ENCODE measurements around the gene EDEM3.
"Not testable (repeated sequence)": the region's sequence is repeated elsewhere in the genome, so short reads cannot be mapped to it uniquely, and the experiment has no call there.

Gene EDEM3

DNA sequence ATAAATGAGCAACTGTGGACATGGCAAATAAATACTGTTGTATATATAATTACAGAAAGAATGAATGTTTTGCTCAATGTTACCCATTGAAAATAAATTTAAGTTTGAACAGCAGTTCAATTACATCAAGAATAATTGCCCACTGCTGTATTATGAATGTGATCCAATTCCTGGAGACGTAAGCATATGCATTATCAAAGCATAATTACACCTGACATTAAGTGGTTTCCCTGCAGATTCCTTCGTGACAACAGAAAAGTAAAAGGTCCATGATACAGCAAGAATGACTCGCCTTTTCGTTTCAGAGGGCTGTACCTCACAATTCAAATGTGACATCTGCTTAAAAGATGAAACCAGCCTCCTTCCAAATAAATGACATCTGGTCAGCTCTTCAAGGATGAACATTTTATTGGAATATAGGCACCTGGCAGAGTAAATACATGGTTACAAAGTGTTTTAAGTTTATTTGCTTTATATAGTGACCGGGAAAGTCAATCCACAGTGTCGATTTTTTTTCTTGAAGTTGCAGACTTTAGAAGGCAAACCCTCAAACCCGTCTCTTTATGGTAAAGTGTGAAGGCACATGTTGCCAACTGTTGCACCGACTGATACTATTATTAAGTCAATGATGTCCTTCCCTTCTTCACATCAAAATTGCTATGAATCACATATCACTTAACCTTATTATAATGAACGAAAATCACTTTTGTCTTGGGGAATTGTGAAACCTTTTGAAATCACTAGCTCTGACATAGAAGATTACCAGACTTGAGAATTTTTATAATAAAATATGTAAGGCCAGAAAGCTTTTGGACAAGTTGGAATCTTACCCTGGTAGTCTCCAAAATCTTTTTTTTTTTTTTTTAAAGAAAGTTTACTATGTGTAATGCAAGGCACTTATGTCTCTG is 36.2 kb upstream of the EDEM3 start:
- H3K27me3 ChIP-seq, result no peaks in the 10 kb centered on the region
- no peak overlapping the region for H3K4me3 ChIP-seq (ENCODE audit: low read depth in 1 of 2, low read length in 1 of 2)
- peaks cover 50% of the 10 kb centered on the region for H3K36me3 ChIP-seq
- peaks cover 52 to 58% of the 10 kb centered on the region in 2 experiments for H3K4me1 ChIP-seq (ENCODE audit: control insufficient read depth in 1 of 2, insufficient read depth in 1 of 2, low read depth in 1 of 2, low read length in 1 of 2)
- TF ChIP-seq, protein P1, sequence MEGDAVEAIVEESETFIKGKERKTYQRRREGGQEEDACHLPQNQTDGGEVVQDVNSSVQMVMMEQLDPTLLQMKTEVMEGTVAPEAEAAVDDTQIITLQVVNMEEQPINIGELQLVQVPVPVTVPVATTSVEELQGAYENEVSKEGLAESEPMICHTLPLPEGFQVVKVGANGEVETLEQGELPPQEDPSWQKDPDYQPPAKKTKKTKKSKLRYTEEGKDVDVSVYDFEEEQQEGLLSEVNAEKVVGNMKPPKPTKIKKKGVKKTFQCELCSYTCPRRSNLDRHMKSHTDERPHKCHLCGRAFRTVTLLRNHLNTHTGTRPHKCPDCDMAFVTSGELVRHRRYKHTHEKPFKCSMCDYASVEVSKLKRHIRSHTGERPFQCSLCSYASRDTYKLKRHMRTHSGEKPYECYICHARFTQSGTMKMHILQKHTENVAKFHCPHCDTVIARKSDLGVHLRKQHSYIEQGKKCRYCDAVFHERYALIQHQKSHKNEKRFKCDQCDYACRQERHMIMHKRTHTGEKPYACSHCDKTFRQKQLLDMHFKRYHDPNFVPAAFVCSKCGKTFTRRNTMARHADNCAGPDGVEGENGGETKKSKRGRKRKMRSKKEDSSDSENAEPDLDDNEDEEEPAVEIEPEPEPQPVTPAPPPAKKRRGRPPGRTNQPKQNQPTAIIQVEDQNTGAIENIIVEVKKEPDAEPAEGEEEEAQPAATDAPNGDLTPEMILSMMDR (IDR thresholded peaks at IDR 0.05), result no peak
- no peaks in the 10 kb centered on the region for H3K9me3 ChIP-seq
- peak overlapping the region; percentile 6 for H3K27ac ChIP-seq

DNA sequence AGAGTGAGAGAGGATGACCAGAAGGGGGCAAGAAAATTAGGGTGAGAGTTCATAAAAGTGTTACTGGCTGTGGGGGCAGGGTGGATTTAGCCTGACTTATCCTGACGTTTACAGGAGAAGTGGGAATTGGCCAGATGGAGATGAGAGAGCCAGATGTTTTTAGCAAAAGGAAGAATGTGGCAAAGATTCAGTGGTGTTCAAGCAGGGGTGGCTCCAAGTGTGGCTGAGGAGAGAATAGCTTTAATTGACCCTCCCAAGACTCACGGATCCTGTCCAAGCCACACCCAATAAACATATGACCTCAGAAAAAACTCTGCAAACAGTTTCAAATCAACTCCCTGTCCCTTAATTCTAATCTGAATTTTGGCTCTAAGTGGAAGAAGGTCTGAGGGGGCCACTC is 35.2 kb upstream of the EDEM3 start:
- H3K4me1 ChIP-seq (ENCODE audit: control insufficient read depth in 1 of 2, insufficient read depth in 1 of 2, low read depth in 1 of 2, low read length in 1 of 2), result peaks cover 52 to 58% of the 10 kb centered on the region in 2 experiments
- no peaks in the 10 kb centered on the region for H3K9me3 ChIP-seq
- TF ChIP-seq, protein P1 (IDR thresholded peaks at IDR 0.05), result no peak
- H3K4me3 ChIP-seq (ENCODE audit: low read depth in 1 of 2, low read length in 1 of 2), result no peak overlapping the region
- no peaks in the 10 kb centered on the region for H3K27me3 ChIP-seq
- H3K27ac ChIP-seq, result peak overlapping the region; percentile 56
- peaks cover 40% of the 10 kb centered on the region for H3K36me3 ChIP-seq

DNA sequence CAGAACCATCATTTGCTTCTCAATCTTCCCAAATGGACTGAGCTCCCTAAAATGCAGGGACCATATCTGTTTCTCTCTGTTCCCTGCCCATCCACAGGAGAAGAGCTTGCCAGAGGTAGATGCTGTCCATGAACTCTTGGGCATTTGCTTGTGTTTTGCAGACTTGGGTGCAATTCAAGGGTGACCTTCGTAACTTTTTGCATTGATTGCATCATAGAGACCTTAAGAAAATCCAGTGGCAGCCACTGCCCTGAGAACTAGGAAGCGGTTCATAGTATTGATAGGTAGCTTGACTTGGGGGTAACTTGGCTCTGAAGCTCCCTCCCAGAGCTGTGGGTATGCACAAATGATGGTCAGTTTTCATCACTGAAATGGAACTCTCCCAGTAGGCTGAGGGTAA is 34.3 kb upstream of the EDEM3 start:
- no peak overlapping the region for H3K4me3 ChIP-seq (ENCODE audit: low read depth in 1 of 2, low read length in 1 of 2)
- TF ChIP-seq, protein P1 (IDR thresholded peaks at IDR 0.05), result no peak
- H3K9me3 ChIP-seq, result peaks cover 1% of the 10 kb centered on the region
- H3K36me3 ChIP-seq, result peaks cover 31% of the 10 kb centered on the region
- H3K27ac ChIP-seq, result peak overlapping the region; percentile 56
- H3K4me1 ChIP-seq (ENCODE audit: control insufficient read depth in 1 of 2, insufficient read depth in 1 of 2, low read depth in 1 of 2, low read length in 1 of 2), result peaks cover 52 to 55% of the 10 kb centered on the region in 2 experiments
- no peaks in the 10 kb centered on the region for H3K27me3 ChIP-seq

DNA sequence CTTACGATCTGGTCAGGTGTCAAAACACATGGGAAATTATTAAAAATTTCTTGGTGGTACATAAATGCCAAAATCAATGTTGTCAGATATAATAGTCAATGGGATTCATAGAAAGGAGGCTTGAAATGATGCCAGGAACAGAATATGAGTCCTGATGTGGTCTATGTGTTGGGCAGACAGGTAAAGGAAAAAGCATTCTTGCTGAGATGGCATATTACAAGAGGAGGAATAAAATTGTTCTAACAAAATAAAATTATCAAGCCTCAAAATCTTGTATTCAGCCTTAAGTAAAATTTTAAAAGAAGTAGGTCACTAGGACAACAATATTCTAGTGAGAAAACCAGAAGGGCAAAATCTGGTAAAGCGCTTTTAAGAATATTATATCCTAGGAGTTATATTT is 30.9 kb upstream of the EDEM3 start:
- no peaks in the 10 kb centered on the region for H3K27me3 ChIP-seq
- TF ChIP-seq, protein P1 (IDR thresholded peaks at IDR 0.05), result no peak
- H3K4me1 ChIP-seq (ENCODE audit: control insufficient read depth in 1 of 2, insufficient read depth in 1 of 2, low read depth in 1 of 2, low read length in 1 of 2), result peaks cover 28 to 29% of the 10 kb centered on the region in 2 experiments

DNA sequence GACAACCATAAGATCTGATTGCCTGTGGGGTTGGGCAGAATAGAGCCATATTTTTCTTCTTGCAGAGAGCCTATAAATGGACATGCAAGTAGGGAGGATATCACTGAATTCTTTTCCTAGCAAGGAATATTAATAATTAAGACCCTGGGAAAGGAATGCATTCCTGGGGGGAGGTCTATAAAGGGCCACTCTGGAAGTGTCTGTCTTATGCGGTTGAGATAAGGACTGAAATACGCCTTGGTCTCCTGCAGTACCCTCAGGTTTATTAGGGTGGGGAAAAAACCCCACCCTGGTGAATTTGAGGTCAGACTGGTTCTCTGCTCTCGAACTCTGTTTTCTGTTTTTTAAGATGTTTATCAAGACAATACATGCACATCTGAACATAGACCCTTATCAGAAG is 29.1 kb upstream of the EDEM3 start:
- Histone ChIP-seq H3K9me3 (peaks cover 13% of the 10 kb centered on the region), H3K4me1 (ENCODE audit: control insufficient read depth in 1 of 2, insufficient read depth in 1 of 2, low read depth in 1 of 2, low read length in 1 of 2) (peaks cover 16 to 17% of the 10 kb centered on the region in 2 experiments)
- H3K27ac ChIP-seq; H3K4me3 ChIP-seq (ENCODE audit: low read depth in 1 of 2, low read length in 1 of 2); H3K36me3 ChIP-seq; H3K27me3 ChIP-seq: not testable (repeated sequence)

More for the DNA sequence above, 30.9 kb upstream of the EDEM3 start:
- peak overlapping the region; percentile 83 for H3K27ac ChIP-seq
- H3K9me3 ChIP-seq, result peaks cover 13% of the 10 kb centered on the region
- H3K36me3 ChIP-seq, result peaks cover 18% of the 10 kb centered on the region
- H3K4me3 ChIP-seq (ENCODE audit: low read depth in 1 of 2, low read length in 1 of 2), result no peak overlapping the region

DNA sequence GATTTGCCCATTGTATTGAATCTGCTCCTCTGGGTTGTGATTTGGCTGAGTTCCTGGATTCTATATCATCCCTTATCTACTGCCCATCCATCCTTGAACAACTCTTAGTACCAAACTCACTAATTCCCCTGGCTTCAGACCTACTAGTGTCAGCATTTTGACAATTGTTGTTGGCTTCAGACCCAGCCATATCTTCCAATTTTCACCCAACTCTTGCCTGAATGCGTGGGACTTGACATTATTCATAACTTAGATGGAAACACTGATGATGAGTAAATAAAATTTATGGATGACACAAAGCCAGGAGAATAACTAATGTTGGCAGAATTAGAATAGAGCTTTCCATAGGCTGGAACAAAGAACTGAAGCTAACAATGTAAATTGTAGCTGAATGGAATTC is 27.3 kb upstream of the EDEM3 start:
- Histone ChIP-seq H3K27ac (peak overlapping the region; percentile 4), H3K4me1 (ENCODE audit: control insufficient read depth in 1 of 2, insufficient read depth in 1 of 2, low read depth in 1 of 2, low read length in 1 of 2) (peaks cover 7 to 8% of the 10 kb centered on the region in 2 experiments), H3K36me3 (no peaks in the 10 kb centered on the region), H3K9me3 (peaks cover 13% of the 10 kb centered on the region), H3K4me3 (ENCODE audit: low read depth in 1 of 2, low read length in 1 of 2) (no peak overlapping the region), H3K27me3 (no peaks in the 10 kb centered on the region)
- TF ChIP-seq, protein P1 (IDR thresholded peaks at IDR 0.05), result no peak
